Thyroid gland (tissue), 4 donors: Measurements from ENCODE around the gene TNFRSF1A. TPM values are rescaled to one million over a fixed set of nuclear protein-coding genes. Genes with fewer than 3 reads are reported as not detected.
A peak's percentile ranks its signal among the peaks of the same experiment; 100 is the strongest.

Experiments
- DNase-seq, 2 donors: peaks; one replicate each; pipeline ENCODE4 v3.0.0-alpha.2; 2019
- H3K27ac ChIP-seq, 3 donors: fragments of 200-600 bp; sonication (generic); 1 replicate in 2 of 3; 2 replicates in 1 of 3; pipeline ENCODE4 v1.5.1; 2016 to 2019; ENCODE audit warnings: mild to moderate bottlenecking in 1 of 3, moderate library complexity in 1 of 3
- H3K27me3 ChIP-seq: fragments of 200-600 bp; sonication (generic); one replicate; pipeline ENCODE4 v1.5.1; 2019
- H3K36me3 ChIP-seq, 2 donors: fragments of 200-600 bp; sonication (generic); one replicate each; pipeline ENCODE4 v1.5.1; 2016 to 2019
- H3K4me1 ChIP-seq, 2 donors: fragments of 200-600 bp; sonication (generic); one replicate each; pipeline ENCODE4 v1.5.1; 2017 to 2019
- H3K4me3 ChIP-seq, 3 donors: fragments of 200-600 bp; sonication (generic); replicated peaks in 1 of 3; 1 replicate in 2 of 3; 2 replicates in 1 of 3; pipeline ENCODE4 v1.5.1; 2016; ENCODE audit warnings: mild to moderate bottlenecking in 1 of 3
- H3K9me3 ChIP-seq: fragments of 200-600 bp; sonication (generic); one replicate; pipeline ENCODE4 v1.5.1; 2017
- CTCF ChIP-seq, 6 experiments: fragments of 200-600 bp in 3 of 6; fragments of 450-650 bp in 3 of 6; sonication (generic) in 3 of 6; IDR thresholded peaks; one replicate each; pipeline ENCODE4 v1.5.1; 2016 to 2019; ENCODE audit warnings: antibody characterized with exemption in 6 of 6, mild to moderate bottlenecking in 2 of 6, inconsistent platforms in 1 of 6, moderate library complexity in 1 of 6
- POLR2A ChIP-seq, 2 donors: fragments of 450-650 bp; IDR thresholded peaks; one replicate each; pipeline ENCODE4 v1.6.1; 2017; ENCODE audit warnings: antibody characterized with exemption in 2 of 2, mild to moderate bottlenecking in 2 of 2, moderate library complexity in 1 of 2
- WGBS, 2 donors: methylation state at CpG; one replicate each; pipeline ENCODE4 v1.1.5; 2017; 5-methylcytosine and 5-hydroxymethylcytosine counted together
- intact Hi-C: fragments of 100-400 bp; cut with DNase I; formaldehyde crosslinking; loops from one replicate; pipeline ENCODE4 v1.15.1; 2023
- total RNA-seq, 4 donors: library from RNA; depleted of rRNA; stranded (reverse); fragments of >200 nt; gene quantifications; one replicate each; pipeline ENCODE4 v1.2.3, GENCODE V29; 2016

The TNFRSF1A gene
- total RNA-seq, 4 donors from 2014 or later = 131 to 185 (median 150) TPM

- DNase-seq = peak; percentile 43 to 45
- peak overlapping the region in 1 of 3 donors; percentile 10 for H3K27ac ChIP-seq
- WGBS, 2 donors = 43 to 44% methylated on average over 14 to 19 of the region's 43 CpGs
- H3K9me3 ChIP-seq = no peaks in the 10 kb centered on the region
- H3K36me3 ChIP-seq = no peaks in the 10 kb centered on the region
- no peaks in the 10 kb centered on the region for H3K27me3 ChIP-seq
- TF ChIP-seq POLR2A (IDR thresholded peaks at IDR 0.05) (no peak), CTCF (IDR thresholded peaks at IDR 0.05) (no peak)
- peak overlapping the region in 2 of 3 donors; percentile 50 to 52 for H3K4me3 ChIP-seq
- intact Hi-C loops = no loop called here
- H3K4me1 ChIP-seq = peaks cover 10 to 39% of the 10 kb centered on the region in 2 donors
Measured at GRCh38 chr12:6310771-6311610, 30.9 kb downstream of the TNFRSF1A start.

- Histone ChIP-seq H3K9me3 (no peaks in the 10 kb centered on the region), H3K27me3 (no peaks in the 10 kb centered on the region), H3K4me3 (no peak overlapping the region), H3K4me1 (peaks cover 7 to 26% of the 10 kb centered on the region in 2 donors), H3K27ac (no peak overlapping the region), H3K36me3 (no peaks in the 10 kb centered on the region)
- DNase-seq = no peak
- TF ChIP-seq CTCF (IDR thresholded peaks at IDR 0.05) (no peak), POLR2A (IDR thresholded peaks at IDR 0.05) (no peak)
- WGBS, 2 donors = 78 to 93% methylated on average over 5 of the region's 5 CpGs
- intact Hi-C loops = no loop called here
Measured at GRCh38 chr12:6307529-6307928, 34.3 kb downstream of the TNFRSF1A start.

- TF ChIP-seq CTCF (IDR thresholded peaks at IDR 0.05) = no peak
- no peak for TF ChIP-seq POLR2A (IDR thresholded peaks at IDR 0.05)
- intact Hi-C loops = no loop called here
- 92 to 93% methylated on average over 11 of the region's 11 CpGs for WGBS, 2 donors
- no peak for DNase-seq
- no peaks in the 10 kb centered on the region for H3K9me3 ChIP-seq
- no peak overlapping the region for H3K4me3 ChIP-seq
- H3K27ac ChIP-seq = no peak overlapping the region
- peaks cover 4 to 18% of the 10 kb centered on the region in 2 donors for H3K4me1 ChIP-seq
- no peaks in the 10 kb centered on the region for H3K27me3 ChIP-seq
- H3K36me3 ChIP-seq = no peaks in the 10 kb centered on the region
Measured at GRCh38 chr12:6306599-6307220, 35.2 kb downstream of the TNFRSF1A start.

GRCh38 chr12:6306151-6306550 lies 35.7 kb downstream of the TNFRSF1A start:
- 65 to 82% methylated on average over 6 of the region's 6 CpGs for WGBS, 2 donors
- TF ChIP-seq POLR2A (IDR thresholded peaks at IDR 0.05) = no peak
- no peak for TF ChIP-seq CTCF (IDR thresholded peaks at IDR 0.05)
- peak in 1 of 2 donors; percentile 0 for DNase-seq
- intact Hi-C loops = no loop called here
- Histone ChIP-seq H3K9me3 (no peaks in the 10 kb centered on the region), H3K4me3 (no peak overlapping the region), H3K36me3 (no peaks in the 10 kb centered on the region), H3K27ac (no peak overlapping the region), H3K27me3 (no peaks in the 10 kb centered on the region), H3K4me1 (peaks cover 4 to 12% of the 10 kb centered on the region in 2 donors)

- Histone ChIP-seq H3K27ac (no peak overlapping the region), H3K4me1 (no peaks in the 10 kb centered on the region), H3K36me3 (no peaks in the 10 kb centered on the region), H3K27me3 (no peaks in the 10 kb centered on the region), H3K4me3 (no peak overlapping the region), H3K9me3 (no peaks in the 10 kb centered on the region)
- 87 to 89% methylated on average over 5 of the region's 5 CpGs for WGBS, 2 donors
- TF ChIP-seq POLR2A (IDR thresholded peaks at IDR 0.05) = no peak
- TF ChIP-seq CTCF (IDR thresholded peaks at IDR 0.05) = no peak
- intact Hi-C loops = no loop called here
- no peak for DNase-seq
Measured at GRCh38 chr12:6303071-6303470, 38.8 kb downstream of the TNFRSF1A start.
